ENCODE measurements around the gene SLC9A5. TPM values are rescaled to one million over a fixed set of nuclear protein-coding genes. Genes with fewer than 3 reads are reported as not detected.

Gene SLC9A5
- total and polyA plus RNA-seq, 9 of the 15 experiments (the other 6 are each of a cell fraction or from before 2014, with no cell fraction given): 0.06 to 3.1 (median 1.2) TPM

DNA sequence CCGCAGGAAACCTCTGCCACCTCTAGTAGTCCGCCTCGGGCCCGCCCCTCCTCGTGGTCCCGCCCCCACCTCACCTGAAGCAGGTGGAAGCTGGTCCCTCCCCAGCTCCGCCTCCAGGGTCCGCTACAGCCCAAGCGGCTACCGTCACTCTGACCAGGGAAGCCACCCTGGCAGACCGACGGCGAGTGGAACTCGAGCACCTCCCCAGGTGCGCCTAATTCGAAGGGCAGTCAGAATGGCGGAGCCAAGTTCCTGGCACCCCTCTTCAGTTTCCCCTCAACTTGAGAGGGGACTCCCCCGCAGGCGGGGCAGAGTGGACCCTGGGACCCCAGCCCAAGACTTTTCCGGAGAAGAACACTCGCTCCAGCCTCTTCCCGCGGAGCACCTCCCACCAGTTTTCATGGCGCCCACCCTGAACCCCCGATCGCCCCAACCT lies 2.0 kb upstream of the SLC9A5 start (continued):
- TF ChIP-seq, protein P1, sequence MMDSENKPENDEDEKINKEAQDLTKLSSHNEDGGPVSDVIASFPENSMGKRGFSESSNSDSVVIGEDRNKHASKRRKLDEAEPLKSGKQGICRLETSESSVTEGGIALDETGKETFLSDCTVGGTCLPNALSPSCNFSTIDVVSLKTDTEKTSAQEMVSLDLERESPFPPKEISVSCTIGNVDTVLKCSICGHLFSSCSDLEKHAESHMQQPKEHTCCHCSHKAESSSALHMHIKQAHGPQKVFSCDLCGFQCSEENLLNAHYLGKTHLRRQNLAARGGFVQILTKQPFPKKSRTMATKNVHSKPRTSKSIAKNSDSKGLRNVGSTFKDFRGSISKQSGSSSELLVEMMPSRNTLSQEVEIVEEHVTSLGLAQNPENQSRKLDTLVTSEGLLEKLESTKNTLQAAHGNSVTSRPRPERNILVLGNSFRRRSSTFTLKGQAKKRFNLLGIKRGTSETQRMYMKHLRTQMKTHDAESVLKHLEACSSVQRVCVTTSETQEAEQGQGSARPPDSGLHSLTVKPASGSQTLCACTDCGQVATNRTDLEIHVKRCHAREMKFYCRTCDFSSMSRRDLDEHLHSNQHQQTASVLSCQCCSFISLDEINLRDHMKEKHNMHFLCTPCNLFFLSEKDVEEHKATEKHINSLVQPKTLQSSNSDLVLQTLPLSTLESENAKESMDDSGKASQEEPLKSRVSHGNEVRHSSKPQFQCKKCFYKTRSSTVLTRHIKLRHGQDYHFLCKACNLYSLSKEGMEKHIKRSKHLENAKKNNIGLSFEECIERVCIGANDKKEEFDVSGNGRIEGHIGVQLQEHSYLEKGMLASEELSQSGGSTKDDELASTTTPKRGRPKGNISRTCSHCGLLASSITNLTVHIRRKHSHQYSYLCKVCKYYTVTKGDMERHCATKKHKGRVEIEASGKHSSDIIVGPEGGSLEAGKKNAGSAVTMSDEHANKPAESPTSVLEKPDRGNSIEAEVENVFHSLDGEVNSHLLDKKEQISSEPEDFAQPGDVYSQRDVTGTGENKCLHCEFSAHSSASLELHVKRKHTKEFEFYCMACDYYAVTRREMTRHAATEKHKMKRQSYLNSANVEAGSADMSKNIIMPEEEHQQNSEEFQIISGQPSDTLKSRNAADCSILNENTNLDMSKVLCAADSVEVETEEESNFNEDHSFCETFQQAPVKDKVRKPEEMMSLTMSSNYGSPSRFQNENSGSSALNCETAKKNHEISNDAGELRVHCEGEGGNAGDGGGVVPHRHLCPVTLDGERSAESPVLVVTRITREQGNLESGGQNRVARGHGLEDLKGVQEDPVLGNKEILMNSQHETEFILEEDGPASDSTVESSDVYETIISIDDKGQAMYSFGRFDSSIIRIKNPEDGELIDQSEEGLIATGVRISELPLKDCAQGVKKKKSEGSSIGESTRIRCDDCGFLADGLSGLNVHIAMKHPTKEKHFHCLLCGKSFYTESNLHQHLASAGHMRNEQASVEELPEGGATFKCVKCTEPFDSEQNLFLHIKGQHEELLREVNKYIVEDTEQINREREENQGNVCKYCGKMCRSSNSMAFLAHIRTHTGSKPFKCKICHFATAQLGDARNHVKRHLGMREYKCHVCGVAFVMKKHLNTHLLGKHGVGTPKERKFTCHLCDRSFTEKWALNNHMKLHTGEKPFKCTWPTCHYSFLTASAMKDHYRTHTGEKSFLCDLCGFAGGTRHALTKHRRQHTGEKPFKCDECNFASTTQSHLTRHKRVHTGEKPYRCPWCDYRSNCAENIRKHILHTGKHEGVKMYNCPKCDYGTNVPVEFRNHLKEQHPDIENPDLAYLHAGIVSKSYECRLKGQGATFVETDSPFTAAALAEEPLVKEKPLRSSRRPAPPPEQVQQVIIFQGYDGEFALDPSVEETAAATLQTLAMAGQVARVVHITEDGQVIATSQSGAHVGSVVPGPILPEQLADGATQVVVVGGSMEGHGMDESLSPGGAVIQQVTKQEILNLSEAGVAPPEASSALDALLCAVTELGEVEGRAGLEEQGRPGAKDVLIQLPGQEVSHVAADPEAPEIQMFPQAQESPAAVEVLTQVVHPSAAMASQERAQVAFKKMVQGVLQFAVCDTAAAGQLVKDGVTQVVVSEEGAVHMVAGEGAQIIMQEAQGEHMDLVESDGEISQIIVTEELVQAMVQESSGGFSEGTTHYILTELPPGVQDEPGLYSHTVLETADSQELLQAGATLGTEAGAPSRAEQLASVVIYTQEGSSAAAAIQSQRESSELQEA (IDR thresholded peaks at IDR 0.05; ENCODE audit: low read depth): peak; percentile 57
- 0 out of 2 replicates have a peak, but pooled peaks have one; percentile 15 for TF ChIP-seq PTBP1 (IDR thresholded peaks at IDR 0.05; ENCODE audit: low read depth, low read length)
- TF ChIP-seq CREB1 (IDR thresholded peaks at IDR 0.05): no peak
- TF ChIP-seq CREB1 (CRISPR knock-in tag; IDR thresholded peaks at IDR 0.05): 0 out of 2 replicates have a peak, but pooled peaks have one; percentile 9
- TF ChIP-seq RAD51 (IDR thresholded peaks at IDR 0.05; ENCODE audit: borderline replicate concordance, low read depth): no peak
- 0 out of 2 replicates have a peak, but pooled peaks have one; percentile 25 for TF ChIP-seq ZNF212 (CRISPR knock-in tag; IDR thresholded peaks at IDR 0.05)
- peak in 1 of 2 experiments; percentile 63; a peak in 1 of 4 replicates for TF ChIP-seq SRF (CRISPR knock-in tag; IDR thresholded peaks at IDR 0.05)
- TF ChIP-seq ZNF583 (CRISPR knock-in tag; IDR thresholded peaks at IDR 0.05): 0 out of 2 replicates have a peak, but pooled peaks have one; percentile 37
- no peak for TF ChIP-seq TOE1 (IDR thresholded peaks at IDR 0.05; ENCODE audit: borderline replicate concordance)
- TF ChIP-seq TOE1 (CRISPR knock-in tag; IDR thresholded peaks at IDR 0.05; ENCODE audit: borderline replicate concordance, low read depth): no peak
- no peak for TF ChIP-seq NR4A1 (CRISPR knock-in tag; IDR thresholded peaks at IDR 0.05)
- no peak for TF ChIP-seq NR4A1 (tag; IDR thresholded peaks at IDR 0.05)
- TF ChIP-seq ELF2 (CRISPR knock-in tag; IDR thresholded peaks at IDR 0.05): 0 out of 2 replicates have a peak, but pooled peaks have one; percentile 25
- 0 out of 2 replicates have a peak, but pooled peaks have one; percentile 19 for TF ChIP-seq ZNF436 (CRISPR knock-in tag; IDR thresholded peaks at IDR 0.05)
- TF ChIP-seq FOSL1 (tag; conservative IDR thresholded peaks at IDR 0.05): 0 out of 2 replicates have a peak, but pooled peaks have one; percentile 32
- no peak for TF ChIP-seq HINFP (tag; conservative IDR thresholded peaks at IDR 0.05; ENCODE audit: low read depth)

Measured in K562 (cell line).